Measurements from ENCODE around the gene GSG1.

Gene GSG1

GRCh38 chr12:13133886-13134285 is 30.4 kb upstream of the GSG1 start:
- TF ChIP-seq CTCF (IDR thresholded peaks at IDR 0.05; ENCODE audit: borderline replicate concordance, extremely low read depth, low read length, poor library complexity, severe bottlenecking): no peak
- no peak for TF ChIP-seq EZH2 (IDR thresholded peaks at IDR 0.05; ENCODE audit: borderline replicate concordance, low read depth, low read length, severe bottlenecking)
- no peaks in the 10 kb centered on the region for H3K36me3 ChIP-seq (ENCODE audit: insufficient read depth, low read length)
- no peak for ATAC-seq (ENCODE audit: insufficient read depth, low read depth)

GRCh38 chr12:13130981-13131380 is 27.5 kb upstream of the GSG1 start:
- Histone ChIP-seq H3K27ac (ENCODE audit: low read length) (no peak overlapping the region), H2AFZ (ENCODE audit: low read depth, low read length) (no peak overlapping the region), H3K4me3 (ENCODE audit: low read depth in 1 of 2, low read length in 2 of 2) (no peak overlapping the region)

More at GRCh38 chr12:13133886-13134285, 30.4 kb upstream of the GSG1 start:
- H4K20me1 ChIP-seq (ENCODE audit: insufficient read depth, low read length): no peaks in the 10 kb centered on the region
- H3K27me3 ChIP-seq (ENCODE audit: insufficient read depth, low read length, poor library complexity): peaks cover 5% of the 10 kb centered on the region
- H3K4me2 ChIP-seq (ENCODE audit: insufficient read depth, low read length): no peak overlapping the region
- H2AFZ ChIP-seq (ENCODE audit: low read depth, low read length): no peak overlapping the region
- no peak overlapping the region for H3K9ac ChIP-seq (ENCODE audit: low read depth, low read length)
- no peak overlapping the region for H3K4me3 ChIP-seq (ENCODE audit: low read depth in 1 of 2, low read length in 2 of 2)
- H3K27ac ChIP-seq (ENCODE audit: low read length): no peak overlapping the region
- DNase-seq: no peak
- no peaks in the 10 kb centered on the region for H3K4me1 ChIP-seq (ENCODE audit: insufficient read depth, low read length)
- H3K79me2 ChIP-seq (ENCODE audit: insufficient read depth, low read length): no peaks in the 10 kb centered on the region
- no peaks in the 10 kb centered on the region for H3K9me3 ChIP-seq (ENCODE audit: insufficient read depth, low read length, severe bottlenecking)

GRCh38 chr12:13128291-13128965 is 25.0 kb upstream of the GSG1 start:
- Histone ChIP-seq H3K9ac (ENCODE audit: low read depth, low read length) (no peak overlapping the region), H3K36me3 (ENCODE audit: insufficient read depth, low read length) (no peaks in the 10 kb centered on the region), H3K27me3 (ENCODE audit: insufficient read depth, low read length, poor library complexity) (peaks cover 5% of the 10 kb centered on the region), H2AFZ (ENCODE audit: low read depth, low read length) (no peak overlapping the region), H3K4me2 (ENCODE audit: insufficient read depth, low read length) (no peak overlapping the region), H3K4me3 (ENCODE audit: low read depth in 1 of 2, low read length in 2 of 2) (no peak overlapping the region), H3K79me2 (ENCODE audit: insufficient read depth, low read length) (no peaks in the 10 kb centered on the region), H3K27ac (ENCODE audit: low read length) (no peak overlapping the region), H3K9me3 (ENCODE audit: insufficient read depth, low read length, severe bottlenecking) (no peaks in the 10 kb centered on the region), H4K20me1 (ENCODE audit: insufficient read depth, low read length) (no peaks in the 10 kb centered on the region), H3K4me1 (ENCODE audit: insufficient read depth, low read length) (no peaks in the 10 kb centered on the region)
- DNase-seq: no peak
- no peak for ATAC-seq (ENCODE audit: insufficient read depth, low read depth)
- TF ChIP-seq EZH2 (IDR thresholded peaks at IDR 0.05; ENCODE audit: borderline replicate concordance, low read depth, low read length, severe bottlenecking) (no peak), CTCF (IDR thresholded peaks at IDR 0.05; ENCODE audit: borderline replicate concordance, extremely low read depth, low read length, poor library complexity, severe bottlenecking) (no peak)

More at GRCh38 chr12:13130981-13131380, 27.5 kb upstream of the GSG1 start:
- no peaks in the 10 kb centered on the region for H3K9me3 ChIP-seq (ENCODE audit: insufficient read depth, low read length, severe bottlenecking)
- H3K36me3 ChIP-seq (ENCODE audit: insufficient read depth, low read length): no peaks in the 10 kb centered on the region
- H3K9ac ChIP-seq (ENCODE audit: low read depth, low read length): no peak overlapping the region
- H3K79me2 ChIP-seq (ENCODE audit: insufficient read depth, low read length): no peaks in the 10 kb centered on the region
- no peak overlapping the region for H3K4me2 ChIP-seq (ENCODE audit: insufficient read depth, low read length)
- ATAC-seq (ENCODE audit: insufficient read depth, low read depth) (no peak), DNase-seq (no peak)
- peaks cover 5% of the 10 kb centered on the region for H3K27me3 ChIP-seq (ENCODE audit: insufficient read depth, low read length, poor library complexity)
- H4K20me1 ChIP-seq (ENCODE audit: insufficient read depth, low read length): no peaks in the 10 kb centered on the region
- TF ChIP-seq EZH2 (IDR thresholded peaks at IDR 0.05; ENCODE audit: borderline replicate concordance, low read depth, low read length, severe bottlenecking): no peak
- TF ChIP-seq CTCF (IDR thresholded peaks at IDR 0.05; ENCODE audit: borderline replicate concordance, extremely low read depth, low read length, poor library complexity, severe bottlenecking): no peak
- H3K4me1 ChIP-seq (ENCODE audit: insufficient read depth, low read length): no peaks in the 10 kb centered on the region
